Caco-2 (cell line): ENCODE measurements around the gene MANF. TPM values are rescaled to one million over a fixed set of nuclear protein-coding genes. Genes with fewer than 3 reads are reported as not detected.

Experiments
- BruUV-seq: library from RNA; stranded (reverse); fragments of 400-500 nt; replicated peaks from 2 replicates; lab custom pipeline; 2021; lab: Mats Ljungman, UMichigan
- CTCF ChIA-PET: fragments of 300-600 bp; sonication (Branson Sonifier 250); formaldehyde crosslinking; loops from one replicate; lab custom pipeline; 2022; ENCODE audit warnings: antibody characterized with exemption; lab: Charles Lee
- POLR2A ChIA-PET: fragments of 300-600 bp; sonication (Branson Sonifier 250); formaldehyde crosslinking; loops from one replicate; lab custom pipeline; 2022; ENCODE audit warnings: antibody characterized with exemption; lab: Charles Lee
- DNase-seq, 2 experiments: peaks; one replicate each; pipeline versions ENCODE4 v3.0.0 to v3.0.0-alpha.2; 2020 to 2022
- H3K27me3 ChIP-seq: replicated peaks from 2 replicates; pipeline ENCODE4 v1.6.0; 2011; ENCODE audit warnings: low read length; ENCODE audit not compliant: control insufficient read depth, insufficient read depth
- H3K36me3 ChIP-seq: 2 replicates; pipeline ENCODE4 v1.5.1; 2011; ENCODE audit warnings: low read length; ENCODE audit not compliant: control insufficient read depth, insufficient read depth
- H3K4me1 ChIP-seq: fragments of 250-450 bp; sonication (Bioruptor Pico); 2 replicates; pipeline ENCODE4 v1.5.1; 2020; ENCODE audit warnings: mild to moderate bottlenecking
- H3K4me3 ChIP-seq: 2 replicates; pipeline ENCODE4 v1.5.1; 2011; ENCODE audit warnings: low read depth, mild to moderate bottlenecking, control low read depth, low read length
- H3K9me3 ChIP-seq: fragments of 250-450 bp; sonication (Bioruptor Pico); 2 replicates; pipeline ENCODE4 v1.5.1; 2020; ENCODE audit warnings: mild to moderate bottlenecking, moderate library complexity
- H3K27ac Mint-ChIP-seq: one replicate; pipeline ENCODE4 v1.8.0; 2022; ENCODE audit warnings: mixed read lengths; ENCODE audit not compliant: unreplicated experiment
- H3K27me3 Mint-ChIP-seq: one replicate; pipeline ENCODE4 v1.8.0; 2022; ENCODE audit warnings: mixed read lengths; ENCODE audit not compliant: insufficient read depth, unreplicated experiment
- H3K36me3 Mint-ChIP-seq: one replicate; pipeline ENCODE4 v1.8.0; 2022; ENCODE audit warnings: mild to moderate bottlenecking, mixed read lengths; ENCODE audit not compliant: insufficient read depth, unreplicated experiment
- H3K4me1 Mint-ChIP-seq: one replicate; pipeline ENCODE4 v1.8.0; 2022; ENCODE audit warnings: low read depth, mixed read lengths; ENCODE audit not compliant: unreplicated experiment
- H3K4me3 Mint-ChIP-seq: one replicate; pipeline ENCODE4 v1.8.0; 2022; ENCODE audit warnings: mild to moderate bottlenecking, moderate library complexity, mixed read lengths; ENCODE audit not compliant: unreplicated experiment
- H3K9me3 Mint-ChIP-seq: one replicate; pipeline ENCODE4 v1.8.0; 2022; ENCODE audit warnings: mixed read lengths; ENCODE audit not compliant: unreplicated experiment
- intact Hi-C: fragments of 100-400 bp; cut with micrococcal nuclease; formaldehyde crosslinking; loops from one replicate; pipeline ENCODE4 v1.10.0; 2022; ENCODE audit not compliant: unreplicated experiment
- total RNA-seq: library from RNA; stranded (reverse); gene quantifications from 2 replicates; pipeline ENCODE4 v1.2.3, GENCODE V29; 2022
- TF ChIP-seq, protein P1 (sequence below), 2 experiments: fragments of 200-600 bp in 1 of 2; IDR thresholded peaks; 1 replicate in 1 of 2; 2 replicates in 1 of 2; pipeline versions ENCODE4 v1.5.1 to v1.8.0; 2011 to 2022; ENCODE audit warnings: antibody characterized with exemption in 1 of 2, control low read depth in 1 of 2, inconsistent platforms in 1 of 2, low read depth in 1 of 2, low read length in 1 of 2, mild to moderate bottlenecking in 1 of 2, moderate library complexity in 1 of 2; ENCODE audit not compliant: insufficient read depth in 1 of 2, severe bottlenecking in 1 of 2, unreplicated experiment in 1 of 2

The MANF gene
- total RNA-seq, 1 experiment from 2014 or later = 94.5 TPM

DNA sequence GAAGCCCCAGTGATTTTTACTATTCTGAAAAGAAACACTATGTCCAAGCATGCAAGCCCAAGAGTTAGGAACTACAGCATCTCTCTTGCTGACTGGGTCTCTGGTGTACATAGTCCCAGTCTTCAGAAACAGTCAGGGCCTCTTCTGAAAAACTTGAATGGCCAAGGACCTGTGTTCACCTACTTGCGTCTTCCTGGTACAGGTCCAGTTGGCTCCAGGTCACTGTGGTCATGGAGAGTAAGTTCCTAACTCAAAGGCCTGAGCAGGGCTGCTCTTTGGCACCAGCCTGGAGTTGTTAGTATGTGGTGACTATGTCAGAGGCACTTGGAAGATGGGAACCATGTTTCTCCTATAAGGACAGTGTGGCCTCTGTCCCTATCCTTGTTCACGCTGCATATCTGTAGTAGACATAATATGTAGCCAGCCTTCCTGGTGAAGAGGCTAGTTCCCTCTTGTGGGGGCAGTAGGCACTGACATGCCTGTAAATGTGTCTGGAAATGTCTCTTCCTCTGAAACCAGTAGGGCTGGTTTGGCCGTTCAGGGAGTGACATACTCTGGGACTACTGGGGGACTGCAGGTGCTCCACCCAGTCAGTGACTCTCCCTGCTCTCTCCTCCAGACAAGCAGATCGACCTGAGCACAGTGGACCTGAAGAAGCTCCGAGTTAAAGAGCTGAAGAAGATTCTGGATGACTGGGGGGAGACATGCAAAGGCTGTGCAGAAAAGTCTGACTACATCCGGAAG, 3.4 kb downstream of the MANF start:
- Mint-ChIP-seq H3K27me3 (no peaks in the 10 kb centered on the region), H3K9me3 (no peaks in the 10 kb centered on the region), H3K36me3 (peaks cover 74% of the 10 kb centered on the region), H3K27ac (peak overlapping the region; percentile 80), H3K4me3 (peak overlapping the region; percentile 59), H3K4me1 (peaks cover 23% of the 10 kb centered on the region)
- H3K27me3 ChIP-seq = no peaks in the 10 kb centered on the region
- H3K9me3 ChIP-seq = no peaks in the 10 kb centered on the region
- intact Hi-C loops = loop anchor here (1.0 kb wide), 1 partner anchor 112 kb away; the partner anchor contains the start of gene DCAF1
- TF ChIP-seq, protein P1, sequence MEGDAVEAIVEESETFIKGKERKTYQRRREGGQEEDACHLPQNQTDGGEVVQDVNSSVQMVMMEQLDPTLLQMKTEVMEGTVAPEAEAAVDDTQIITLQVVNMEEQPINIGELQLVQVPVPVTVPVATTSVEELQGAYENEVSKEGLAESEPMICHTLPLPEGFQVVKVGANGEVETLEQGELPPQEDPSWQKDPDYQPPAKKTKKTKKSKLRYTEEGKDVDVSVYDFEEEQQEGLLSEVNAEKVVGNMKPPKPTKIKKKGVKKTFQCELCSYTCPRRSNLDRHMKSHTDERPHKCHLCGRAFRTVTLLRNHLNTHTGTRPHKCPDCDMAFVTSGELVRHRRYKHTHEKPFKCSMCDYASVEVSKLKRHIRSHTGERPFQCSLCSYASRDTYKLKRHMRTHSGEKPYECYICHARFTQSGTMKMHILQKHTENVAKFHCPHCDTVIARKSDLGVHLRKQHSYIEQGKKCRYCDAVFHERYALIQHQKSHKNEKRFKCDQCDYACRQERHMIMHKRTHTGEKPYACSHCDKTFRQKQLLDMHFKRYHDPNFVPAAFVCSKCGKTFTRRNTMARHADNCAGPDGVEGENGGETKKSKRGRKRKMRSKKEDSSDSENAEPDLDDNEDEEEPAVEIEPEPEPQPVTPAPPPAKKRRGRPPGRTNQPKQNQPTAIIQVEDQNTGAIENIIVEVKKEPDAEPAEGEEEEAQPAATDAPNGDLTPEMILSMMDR (IDR thresholded peaks at IDR 0.05; ENCODE audit: insufficient read depth in 1 of 2, low read depth in 1 of 2, low read length in 1 of 2, severe bottlenecking in 1 of 2, unreplicated experiment in 1 of 2) = peak; percentile 52 to 53
- no peak overlapping the region for H3K4me3 ChIP-seq
- CTCF ChIA-PET = interaction anchor here (0.6 to 1.5 kb wide), 3 partner anchors 16 to 967 kb away, joined by 3 to 21 read pairs (median 4); partner anchors contain the start of gene DCAF1
- BruUV-seq = no TSS peak
- H3K4me1 ChIP-seq = peaks cover 58% of the 10 kb centered on the region
- POLR2A ChIA-PET = no interaction called here
- peak; percentile 83 to 86 for DNase-seq
- peaks cover 4% of the 10 kb centered on the region for H3K36me3 ChIP-seq

DNA sequence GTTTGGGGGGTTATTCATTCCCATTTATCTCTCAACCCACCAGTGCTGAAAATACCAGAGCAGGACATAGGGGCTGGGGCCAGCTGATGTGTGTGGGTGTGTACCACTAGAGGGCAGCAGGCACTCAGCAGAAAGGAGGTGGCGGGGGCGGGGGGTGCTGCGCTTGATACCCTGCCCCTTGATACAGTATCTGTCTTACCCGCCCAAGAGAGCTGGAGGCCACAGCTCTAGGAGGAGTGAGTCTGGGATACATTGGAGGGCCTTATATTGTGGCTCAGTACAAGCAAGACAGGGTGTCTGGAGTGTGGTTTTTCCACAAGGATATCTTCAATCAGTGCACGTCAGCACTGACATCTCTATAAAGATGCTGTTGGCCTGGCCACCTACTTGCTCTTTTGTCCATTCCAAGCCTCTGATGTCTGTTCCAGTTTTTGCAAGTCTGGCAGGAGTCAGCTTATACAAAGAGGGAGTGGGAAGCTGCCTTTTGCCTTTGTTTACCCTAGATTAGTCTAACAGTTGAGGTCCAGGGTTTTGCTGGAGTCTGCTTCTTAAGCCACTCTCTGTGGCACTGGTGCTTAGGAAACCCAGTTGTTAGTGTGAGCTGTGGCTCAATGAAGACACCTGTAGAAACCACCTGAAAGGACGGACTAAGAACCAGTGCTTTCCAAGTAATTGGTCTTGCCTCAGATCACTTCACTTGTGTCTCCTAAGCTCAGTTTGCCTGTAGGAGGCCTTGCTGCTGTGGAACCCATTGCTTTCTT, 4.5 kb downstream of the MANF start:
- POLR2A ChIA-PET = no interaction called here
- Histone ChIP-seq H3K27me3 (no peaks in the 10 kb centered on the region), H3K36me3 (peaks cover 4% of the 10 kb centered on the region), H3K9me3 (no peaks in the 10 kb centered on the region), H3K4me1 (peaks cover 54% of the 10 kb centered on the region), H3K4me3 (no peak overlapping the region)
- peak overlapping the region; percentile 80 for H3K27ac Mint-ChIP-seq
- intact Hi-C loops = loop anchor here (5.0 kb wide), 1 partner anchor 293 kb away; no protein-coding TSS in a partner anchor
- peak; percentile 66 to 67 for DNase-seq
- peaks cover 28% of the 10 kb centered on the region for H3K4me1 Mint-ChIP-seq
- no TSS peak for BruUV-seq
- no peaks in the 10 kb centered on the region for H3K9me3 Mint-ChIP-seq
- peak overlapping the region; percentile 40 for H3K4me3 Mint-ChIP-seq
- TF ChIP-seq, protein P1 (IDR thresholded peaks at IDR 0.05; ENCODE audit: insufficient read depth in 1 of 2, low read depth in 1 of 2, low read length in 1 of 2, severe bottlenecking in 1 of 2, unreplicated experiment in 1 of 2) = peak; percentile 72 to 76
- CTCF ChIA-PET = interaction anchor here (0.6 to 1.5 kb wide), 4 partner anchors 10 to 968 kb away, joined by 3 to 21 read pairs (median 4); partner anchors contain the start of gene DCAF1
- H3K27me3 Mint-ChIP-seq = no peaks in the 10 kb centered on the region
- H3K36me3 Mint-ChIP-seq = peaks cover 85% of the 10 kb centered on the region
